Cerebellar nuclear complex (tissue), 1 donor: ENCODE results near the gene KIAA0319L.
"Not testable (repeated sequence)": the region's sequence is repeated elsewhere in the genome, so short reads cannot be mapped to it uniquely, and the experiment has no call there.

Experiments
- DNase-seq, 2 experiments: peaks; one replicate each; lab custom pipeline; 2025; lab: John Stamatoyannopoulos, UW

The KIAA0319L gene

GRCh38 chr1:35490250-35490649 lies 67.0 kb downstream of the KIAA0319L start:
- no peak for DNase-seq

GRCh38 chr1:35488336-35488735 lies 68.9 kb downstream of the KIAA0319L start:
- DNase-seq: no peak

GRCh38 chr1:35486858-35487408 lies 70.3 kb downstream of the KIAA0319L start:
- no peak for DNase-seq

- DNase-seq: no peak
Observed at GRCh38 chr1:35481229-35481628, 76.0 kb downstream of the KIAA0319L start.

GRCh38 chr1:35477870-35478269 lies 79.3 kb downstream of the KIAA0319L start:
- no peak for DNase-seq

- no peak for DNase-seq
Observed at GRCh38 chr1:35475856-35476674, 81.1 kb downstream of the KIAA0319L start.

- no peak for DNase-seq
Observed at GRCh38 chr1:35475356-35475755, 81.8 kb downstream of the KIAA0319L start.

GRCh38 chr1:35473216-35473615 lies 84.0 kb downstream of the KIAA0319L start:
- not testable (repeated sequence) for DNase-seq

GRCh38 chr1:35470977-35471613 lies 86.1 kb downstream of the KIAA0319L start:
- DNase-seq: no peak

- no peak for DNase-seq
Observed at GRCh38 chr1:35466120-35466519, 91.1 kb downstream of the KIAA0319L start.

- not testable (repeated sequence) for DNase-seq
Observed at GRCh38 chr1:35463749-35464148, 93.5 kb downstream of the KIAA0319L start.

GRCh38 chr1:35463232-35463631 lies 94.0 kb downstream of the KIAA0319L start:
- no peak for DNase-seq

GRCh38 chr1:35461966-35462651 lies 95.1 kb downstream of the KIAA0319L start:
- DNase-seq: no peak

- no peak for DNase-seq
Observed at GRCh38 chr1:35460796-35461195, 96.4 kb downstream of the KIAA0319L start.

GRCh38 chr1:35454616-35455015 lies 102.6 kb downstream of the KIAA0319L start:
- DNase-seq: no peak

GRCh38 chr1:35454176-35454575 lies 103.0 kb downstream of the KIAA0319L start:
- DNase-seq: no peak

- no peak for DNase-seq
Observed at GRCh38 chr1:35453031-35453430, 104.2 kb downstream of the KIAA0319L start.

- DNase-seq: no peak
Observed at GRCh38 chr1:35452106-35452774, 105.0 kb downstream of the KIAA0319L start.

- DNase-seq: peak in 1 of 2 experiments; percentile 28
Observed at GRCh38 chr1:35451125-35451528, 106.1 kb downstream of the KIAA0319L start.

- DNase-seq: no peak
Observed at GRCh38 chr1:35449334-35450008, 107.7 kb downstream of the KIAA0319L start.

GRCh38 chr1:35448344-35448801 lies 108.8 kb downstream of the KIAA0319L start:
- no peak for DNase-seq
